ENCODE data around the gene PDZD4. TPM values are rescaled to one million over a fixed set of nuclear protein-coding genes. Genes with fewer than 3 reads are reported as not detected.

The PDZD4 gene
- total and polyA plus RNA-seq, 2 experiments from 2014 or later: not detected

DNA sequence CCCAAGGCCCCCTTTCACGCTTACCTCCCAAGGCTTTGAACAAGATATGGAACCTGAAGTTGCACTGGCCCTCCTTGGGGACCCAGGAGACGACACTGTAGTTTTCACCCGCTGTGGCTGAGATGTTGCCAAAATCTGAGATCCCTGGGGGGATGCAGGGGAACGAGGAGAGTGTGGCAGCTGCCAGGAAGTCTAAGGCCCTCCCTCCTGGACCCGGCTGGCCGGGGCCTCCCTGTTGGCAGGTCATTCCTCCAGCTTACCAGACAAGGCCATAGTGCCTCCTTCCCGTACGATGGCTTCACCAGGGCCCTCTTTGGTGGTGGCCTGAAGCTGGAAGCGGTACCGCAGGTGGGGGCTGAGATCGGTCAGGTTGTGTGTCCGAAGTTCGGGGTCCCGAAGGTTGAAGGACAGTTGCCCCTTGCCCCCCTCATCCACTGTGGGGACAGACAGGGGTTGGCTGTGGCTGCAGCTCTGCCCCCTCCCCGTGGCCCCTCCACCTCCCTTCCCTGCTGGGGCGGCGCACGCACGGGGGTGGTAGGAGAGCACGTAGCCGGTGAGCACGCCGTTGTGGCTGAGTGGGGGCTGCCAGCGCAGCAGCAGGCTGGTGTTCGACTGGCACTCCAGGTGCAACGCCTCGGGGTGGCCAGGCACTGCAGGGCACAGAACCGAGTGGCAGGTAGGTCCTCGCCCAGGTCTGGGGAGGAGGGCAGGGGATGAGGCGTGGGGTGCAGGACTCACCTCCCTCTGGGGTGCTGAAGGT lies 34.4 kb upstream of the PDZD4 start:
- Histone ChIP-seq H3K4me2 (ENCODE audit: unreplicated experiment) (no peak overlapping the region), H3K9me2 (ENCODE audit: insufficient read depth) (no peaks in the 10 kb centered on the region), H3K4me3 (no peak overlapping the region), H3K4me1 (ENCODE audit: insufficient read depth) (no peaks in the 10 kb centered on the region), H3F3A (ENCODE audit: insufficient read depth) (no peaks in the 10 kb centered on the region), H3K79me2 (ENCODE audit: insufficient read depth) (no peaks in the 10 kb centered on the region), H2AFZ (no peak overlapping the region), H4K20me1 (ENCODE audit: insufficient read depth) (no peaks in the 10 kb centered on the region), H3K27ac (no peak overlapping the region), H3K9ac (no peak overlapping the region), H3K27me3 (replicated peaks; ENCODE audit: insufficient read depth) (no peaks in the 10 kb centered on the region), H3K9me3 (ENCODE audit: low read depth) (no peaks in the 10 kb centered on the region), H3K36me3 (ENCODE audit: low read depth) (no peaks in the 10 kb centered on the region)
- WGBS, 2 experiments (ENCODE audit: low coverage in 1 of 2, low lambda C conversion rate in 2 of 2, missing lambda C conversion rate in 2 of 2): 56 to 69% methylated on average over 3 to 25 of the region's 30 CpGs
- in situ Hi-C loops (cut with MboI): no loop called here
- no peak for TF ChIP-seq EZH2 (IDR thresholded peaks at IDR 0.05; ENCODE audit: insufficient read depth, poor library complexity, severe bottlenecking)
- no peak for DNase-seq

DNA sequence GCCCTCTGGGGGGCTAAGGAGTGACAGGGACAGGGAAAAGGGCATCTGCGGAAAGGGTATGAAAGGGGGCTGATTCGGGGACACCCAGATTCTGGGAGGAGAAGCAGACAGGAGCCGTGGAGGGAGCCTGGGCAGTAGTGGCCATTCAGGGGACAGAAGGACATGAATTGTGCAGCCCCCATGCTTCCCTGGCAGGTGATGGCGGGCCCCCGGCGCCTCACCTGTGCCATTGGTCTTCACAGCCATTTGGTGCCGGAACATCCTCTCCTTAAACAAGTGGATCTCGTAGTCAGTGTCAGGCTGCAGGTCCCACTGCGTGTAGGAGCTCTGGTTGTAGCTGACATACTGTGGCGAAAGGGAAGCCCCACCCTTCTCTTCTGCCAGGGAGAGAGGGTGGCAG lies 33.8 kb upstream of the PDZD4 start:
- no peaks in the 10 kb centered on the region for H3K4me1 ChIP-seq (ENCODE audit: insufficient read depth)
- in situ Hi-C loops (cut with MboI): no loop called here
- no peak for TF ChIP-seq EZH2phosphoT487 (IDR thresholded peaks at IDR 0.05; ENCODE audit: insufficient read depth, low read depth)
- no peak for TF ChIP-seq EZH2 (IDR thresholded peaks at IDR 0.05; ENCODE audit: insufficient read depth, poor library complexity, severe bottlenecking)
- no peak for DNase-seq
- no peaks in the 10 kb centered on the region for H3K36me3 ChIP-seq (ENCODE audit: low read depth)
- H3K27ac ChIP-seq: no peak overlapping the region
- H3K27me3 ChIP-seq (replicated peaks; ENCODE audit: insufficient read depth): no peaks in the 10 kb centered on the region
- H3F3A ChIP-seq (ENCODE audit: insufficient read depth): no peaks in the 10 kb centered on the region
- no peak overlapping the region for H2AFZ ChIP-seq
- H3K4me3 ChIP-seq: no peak overlapping the region
- no peaks in the 10 kb centered on the region for H3K9me3 ChIP-seq (ENCODE audit: low read depth)
- 77% methylated on average over 5 to 6 of the region's 10 CpGs for whole genome bisulfite sequencing, 2 experiments (ENCODE audit: low coverage in 1 of 2, low lambda C conversion rate in 2 of 2, missing lambda C conversion rate in 2 of 2)
- H3K9ac ChIP-seq: no peak overlapping the region
- H3K4me2 ChIP-seq (ENCODE audit: unreplicated experiment): no peak overlapping the region
- no peaks in the 10 kb centered on the region for H3K79me2 ChIP-seq (ENCODE audit: insufficient read depth)
- no peaks in the 10 kb centered on the region for H4K20me1 ChIP-seq (ENCODE audit: insufficient read depth)
- no peaks in the 10 kb centered on the region for H3K9me2 ChIP-seq (ENCODE audit: insufficient read depth)

GRCh38 chrX:153863251-153863991 lies 33.1 kb upstream of the PDZD4 start:
- Histone ChIP-seq H3F3A (ENCODE audit: insufficient read depth) (no peaks in the 10 kb centered on the region), H3K9ac (no peak overlapping the region), H3K79me2 (ENCODE audit: insufficient read depth) (no peaks in the 10 kb centered on the region), H3K9me2 (ENCODE audit: insufficient read depth) (no peaks in the 10 kb centered on the region), H3K36me3 (ENCODE audit: low read depth) (no peaks in the 10 kb centered on the region), H3K4me2 (ENCODE audit: unreplicated experiment) (no peak overlapping the region), H3K27ac (no peak overlapping the region), H3K27me3 (replicated peaks; ENCODE audit: insufficient read depth) (no peaks in the 10 kb centered on the region), H3K9me3 (ENCODE audit: low read depth) (no peaks in the 10 kb centered on the region), H2AFZ (no peak overlapping the region), H4K20me1 (ENCODE audit: insufficient read depth) (no peaks in the 10 kb centered on the region), H3K4me1 (ENCODE audit: insufficient read depth) (no peaks in the 10 kb centered on the region), H3K4me3 (no peak overlapping the region)
- no peak for TF ChIP-seq EZH2phosphoT487 (IDR thresholded peaks at IDR 0.05; ENCODE audit: insufficient read depth, low read depth)
- no peak for TF ChIP-seq EZH2 (IDR thresholded peaks at IDR 0.05; ENCODE audit: insufficient read depth, poor library complexity, severe bottlenecking)
- no peak for DNase-seq
- WGBS, 2 experiments (ENCODE audit: low coverage in 1 of 2, low lambda C conversion rate in 2 of 2, missing lambda C conversion rate in 2 of 2): 56 to 87% methylated on average over 5 to 26 of the region's 28 CpGs
- in situ Hi-C loops (cut with MboI): no loop called here

GRCh38 chrX:153862369-153863250 lies 32.3 kb upstream of the PDZD4 start:
- no peak overlapping the region for H3K9ac ChIP-seq
- 45 to 46% methylated on average over 18 to 19 of the region's 22 CpGs for WGBS, 2 experiments (ENCODE audit: low coverage in 1 of 2, low lambda C conversion rate in 2 of 2, missing lambda C conversion rate in 2 of 2)
- H3K27me3 ChIP-seq (replicated peaks; ENCODE audit: insufficient read depth): no peaks in the 10 kb centered on the region
- no peak for DNase-seq
- H2AFZ ChIP-seq: no peak overlapping the region
- H3K9me3 ChIP-seq (ENCODE audit: low read depth): no peaks in the 10 kb centered on the region
- no peak overlapping the region for H3K4me3 ChIP-seq
- H3K79me2 ChIP-seq (ENCODE audit: insufficient read depth): no peaks in the 10 kb centered on the region
- H3K9me2 ChIP-seq (ENCODE audit: insufficient read depth): no peaks in the 10 kb centered on the region
- no peak overlapping the region for H3K27ac ChIP-seq
- no peak for TF ChIP-seq EZH2phosphoT487 (IDR thresholded peaks at IDR 0.05; ENCODE audit: insufficient read depth, low read depth)
- no peak for TF ChIP-seq EZH2 (IDR thresholded peaks at IDR 0.05; ENCODE audit: insufficient read depth, poor library complexity, severe bottlenecking)
- no peaks in the 10 kb centered on the region for H3F3A ChIP-seq (ENCODE audit: insufficient read depth)
- no peaks in the 10 kb centered on the region for H4K20me1 ChIP-seq (ENCODE audit: insufficient read depth)
- in situ Hi-C loops (cut with MboI): no loop called here
- H3K4me2 ChIP-seq (ENCODE audit: unreplicated experiment): no peak overlapping the region
- no peaks in the 10 kb centered on the region for H3K36me3 ChIP-seq (ENCODE audit: low read depth)
- no peaks in the 10 kb centered on the region for H3K4me1 ChIP-seq (ENCODE audit: insufficient read depth)

Data from GM23248 (cell line).